ENCODE data around the gene DIAPH3.

The DIAPH3 gene

GRCh38 chr13:60182907-60183306, 19.2 kb upstream of the DIAPH3 start:
- no peak overlapping the region for H3K27ac ChIP-seq
- TF ChIP-seq CTCF (IDR thresholded peaks at IDR 0.05), result no peak

GRCh38 chr13:60178327-60178726, 14.6 kb upstream of the DIAPH3 start:
- TF ChIP-seq CTCF (IDR thresholded peaks at IDR 0.05) (no peak), ZFX (IDR thresholded peaks at IDR 0.05; ENCODE audit: borderline replicate concordance) (no peak)
- H3K27ac ChIP-seq, result no peak overlapping the region

GRCh38 chr13:60175571-60175970, 11.8 kb upstream of the DIAPH3 start:
- H3K27ac ChIP-seq, result no peak overlapping the region
- TF ChIP-seq CTCF (IDR thresholded peaks at IDR 0.05), result no peak
- TF ChIP-seq ZFX (IDR thresholded peaks at IDR 0.05; ENCODE audit: borderline replicate concordance), result no peak

GRCh38 chr13:60174113-60174512, 10.4 kb upstream of the DIAPH3 start:
- TF ChIP-seq ZFX (IDR thresholded peaks at IDR 0.05; ENCODE audit: borderline replicate concordance), result no peak
- TF ChIP-seq CTCF (IDR thresholded peaks at IDR 0.05), result no peak
- H3K27ac ChIP-seq, result no peak overlapping the region

GRCh38 chr13:60172111-60172510, 8.4 kb upstream of the DIAPH3 start:
- TF ChIP-seq CTCF (IDR thresholded peaks at IDR 0.05), result no peak
- no peak for TF ChIP-seq ZFX (IDR thresholded peaks at IDR 0.05; ENCODE audit: borderline replicate concordance)
- no peak overlapping the region for H3K27ac ChIP-seq

- TF ChIP-seq CTCF (IDR thresholded peaks at IDR 0.05) (no peak), ZFX (IDR thresholded peaks at IDR 0.05; ENCODE audit: borderline replicate concordance) (no peak)
- no peak overlapping the region for H3K27ac ChIP-seq
These were observed 6.7 kb upstream of the DIAPH3 start for GRCh38 chr13:60170414-60170813.

- no peak for TF ChIP-seq CTCF (IDR thresholded peaks at IDR 0.05)
- TF ChIP-seq ZFX (IDR thresholded peaks at IDR 0.05; ENCODE audit: borderline replicate concordance), result no peak
- H3K27ac ChIP-seq, result no peak overlapping the region
These were observed 5.7 kb upstream of the DIAPH3 start for GRCh38 chr13:60169239-60170031.

Measured in 22Rv1 (cell line).